Activated T-helper 1 cell treated with Interleukin-2 at 50 U/mL for 16 hours (primary cell): ENCODE data around the gene CHMP3.
"Not testable (repeated sequence)": the region's sequence is repeated elsewhere in the genome, so short reads cannot be mapped to it uniquely, and the experiment has no call there.

Experiments
- DNase-seq: peaks from one replicate; pipeline ENCODE4 v3.0.0-alpha.2; 2020; ENCODE audit warnings: low read depth

CHMP3 gene

DNA sequence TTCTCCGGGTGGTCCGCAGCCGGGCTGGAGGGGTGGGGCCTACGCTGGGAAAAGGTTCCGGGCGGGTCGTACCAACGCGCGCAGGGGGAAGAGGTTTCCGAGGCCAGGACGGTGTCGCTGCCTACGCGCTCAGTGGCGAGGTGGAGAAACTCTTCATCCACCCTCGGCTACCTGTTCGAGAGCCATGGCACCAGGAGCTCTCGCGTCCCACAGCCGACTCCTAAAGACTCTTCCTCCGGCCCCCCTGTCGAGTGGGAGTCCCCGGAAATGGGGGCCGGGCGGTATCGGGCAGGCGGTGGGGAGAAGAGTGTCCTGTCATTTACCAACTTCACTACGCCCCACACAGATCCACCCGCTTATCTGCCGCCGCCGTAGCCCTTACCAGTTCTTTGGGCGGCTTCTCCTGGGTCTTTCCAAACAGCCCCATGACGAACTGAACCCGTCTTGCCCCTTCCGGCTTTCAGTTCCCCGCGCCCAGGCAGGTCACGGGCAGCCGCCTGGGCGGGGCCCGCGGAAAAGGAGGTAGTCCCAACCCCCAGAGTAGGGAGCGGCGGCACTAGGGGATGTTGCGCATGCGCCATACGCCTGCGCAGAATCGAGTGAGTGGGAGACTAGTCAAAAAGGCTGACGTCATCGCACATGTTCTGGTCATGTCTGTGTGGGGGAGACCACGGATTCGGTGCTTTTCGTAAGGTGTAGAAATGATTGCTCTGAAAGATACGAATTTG, at the start of gene CHMP3:
Gene CHMP3, minus strand, starts transcription at position 522 of the 728 bp plus-strand sequence. Its CDS starts 95 bp downstream, at position 427.
- DNase-seq: peak; percentile 94

DNA sequence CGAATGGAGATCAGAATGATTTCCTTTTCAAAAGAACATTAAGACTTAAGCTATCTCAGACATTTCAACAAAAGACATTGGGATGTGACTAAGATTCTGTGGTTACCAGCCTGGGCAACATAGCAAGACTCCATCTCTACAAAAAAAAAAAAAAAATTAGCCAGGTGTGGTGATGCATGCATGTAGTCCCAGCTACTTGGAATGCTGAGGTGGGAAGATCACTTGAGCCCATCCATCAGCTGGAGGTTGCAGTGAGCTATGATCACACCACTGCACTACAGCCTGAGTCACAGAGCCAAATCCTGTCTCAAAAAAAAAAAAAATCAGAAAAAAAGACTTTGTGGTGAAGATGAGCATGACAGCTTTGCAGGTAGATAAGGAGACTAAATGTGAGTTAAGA, 47.6 kb upstream of the CHMP3 start:
- no peak for DNase-seq

- DNase-seq: no peak
Measured at GRCh38 chr2:86608832-86609410, 45.7 kb upstream of the CHMP3 start.

DNA sequence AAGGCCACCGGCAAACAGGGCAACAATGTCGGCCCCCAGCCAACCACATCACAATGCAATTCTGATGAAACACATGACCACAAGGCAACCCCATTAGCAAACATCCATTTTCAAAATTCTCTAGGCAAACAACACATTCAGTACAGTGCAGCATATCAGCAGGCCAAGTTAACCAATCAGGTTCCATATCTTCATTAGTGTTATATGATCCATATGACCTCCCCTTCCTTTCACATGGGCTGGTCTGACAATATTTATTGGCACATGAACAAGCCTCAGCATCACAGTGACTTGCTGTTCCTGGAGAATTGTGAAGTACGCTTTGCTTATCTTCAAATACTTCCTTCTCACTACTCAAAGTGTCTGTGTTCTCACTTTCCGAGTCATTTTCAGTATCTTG, 40.7 kb upstream of the CHMP3 start:
- no peak for DNase-seq

- DNase-seq: no peak
Measured at GRCh38 chr2:86598966-86599365, 35.7 kb upstream of the CHMP3 start.

GRCh38 chr2:86596118-86596517, 32.9 kb upstream of the CHMP3 start:
- DNase-seq: no peak

DNA sequence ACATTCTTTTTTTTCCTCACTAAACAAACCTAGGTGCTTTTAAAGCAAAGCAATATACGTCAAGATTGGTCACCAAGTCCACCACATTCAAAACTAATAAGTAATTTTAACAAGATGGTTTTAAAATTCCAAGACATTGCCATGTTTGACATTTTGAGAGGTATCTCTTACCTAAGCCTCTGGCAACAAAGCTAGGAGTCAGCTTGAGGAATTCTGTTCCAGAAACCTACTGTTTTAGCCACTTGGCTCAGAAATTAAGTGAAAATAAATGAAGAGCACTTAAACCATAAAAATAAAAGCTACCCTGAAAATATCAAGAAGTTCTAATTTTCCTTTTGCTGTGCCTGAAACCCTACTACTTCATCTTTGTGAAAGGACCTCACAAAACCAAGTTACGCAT, 30.0 kb upstream of the CHMP3 start:
- DNase-seq: no peak

- no peak for DNase-seq
Measured at GRCh38 chr2:86592547-86593230, 29.4 kb upstream of the CHMP3 start.

GRCh38 chr2:86589701-86590100, 26.5 kb upstream of the CHMP3 start:
- not testable (repeated sequence) for DNase-seq

DNA sequence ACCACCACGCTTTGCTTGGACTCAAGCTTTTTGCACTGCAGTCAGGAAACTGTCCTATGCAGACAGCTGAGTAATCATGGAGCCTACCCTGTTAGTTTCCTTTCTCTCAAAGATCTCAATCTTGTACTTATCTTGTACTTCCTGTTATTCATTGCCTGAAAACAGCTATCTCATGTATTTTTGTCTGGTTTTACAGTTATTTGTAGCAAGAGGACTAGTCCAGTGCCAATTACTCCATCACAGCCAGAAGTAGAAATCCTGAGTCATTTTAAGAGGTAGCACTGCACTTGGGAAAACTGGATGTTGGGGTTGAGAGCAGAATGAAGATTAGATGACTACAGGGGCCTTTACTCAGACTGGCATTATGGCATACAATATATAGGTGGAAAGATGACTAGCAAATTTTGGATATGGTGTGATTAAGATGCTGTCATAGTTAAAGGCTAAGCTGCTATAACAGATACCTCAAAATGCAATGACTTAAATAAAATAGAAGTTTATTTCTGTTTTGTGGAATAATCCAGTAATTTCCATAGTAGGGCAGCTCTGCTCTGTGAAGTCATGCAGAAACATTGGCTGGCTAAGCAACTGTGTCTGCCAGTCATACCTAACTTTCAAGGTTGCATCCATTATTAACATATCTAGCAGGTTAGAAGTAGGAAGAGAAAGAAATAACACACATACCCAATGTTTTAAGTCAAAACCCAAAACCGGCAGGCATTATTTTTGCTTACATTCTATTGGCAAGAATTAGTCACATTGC, 21.1 kb upstream of the CHMP3 start:
- DNase-seq: no peak

DNA sequence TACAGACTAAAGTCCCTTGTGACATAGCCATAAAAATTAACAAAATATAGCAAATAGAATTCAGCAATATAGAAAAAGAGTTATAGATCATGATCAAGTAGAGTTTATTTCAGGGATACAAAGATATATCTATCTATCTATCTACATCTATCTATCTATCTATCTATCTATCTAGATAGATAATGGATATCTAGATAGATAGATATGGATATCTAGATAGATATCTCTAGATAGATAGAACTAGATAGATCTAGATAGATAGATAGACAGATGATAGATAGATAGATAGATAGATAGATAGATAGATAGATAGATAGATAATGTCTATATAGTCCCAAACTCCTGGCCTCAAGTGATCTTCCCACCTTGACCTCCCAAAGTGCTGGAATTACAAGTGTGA, 17.3 kb upstream of the CHMP3 start:
- DNase-seq: no peak

DNA sequence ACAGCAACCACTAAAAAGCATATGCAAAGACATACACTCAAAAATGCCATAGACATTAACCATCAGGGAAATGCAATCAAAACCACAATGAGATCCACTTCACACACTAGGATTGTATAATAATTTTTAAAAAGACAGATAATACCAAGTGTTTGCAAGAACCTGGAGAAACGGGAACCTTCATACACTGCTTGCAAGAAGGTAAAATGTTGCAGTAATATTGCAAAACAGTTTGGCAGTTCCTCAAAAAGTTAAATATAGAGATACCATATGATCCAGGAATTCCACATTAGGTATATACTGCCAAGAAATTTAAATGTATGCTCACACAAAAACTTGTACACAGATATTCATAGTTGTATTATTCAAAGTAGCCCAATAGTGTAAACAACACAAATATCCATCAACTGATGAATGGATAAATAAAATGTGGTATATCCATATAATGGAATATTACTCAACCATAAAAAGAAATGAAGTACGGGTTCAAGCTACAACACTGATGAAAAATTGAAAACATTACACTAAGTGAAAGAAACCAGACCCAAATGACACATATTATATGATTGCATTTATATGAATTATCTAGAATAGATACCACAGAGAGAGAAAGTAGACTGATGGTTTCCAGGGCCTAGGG, 14.7 kb upstream of the CHMP3 start:
- DNase-seq: no peak

DNA sequence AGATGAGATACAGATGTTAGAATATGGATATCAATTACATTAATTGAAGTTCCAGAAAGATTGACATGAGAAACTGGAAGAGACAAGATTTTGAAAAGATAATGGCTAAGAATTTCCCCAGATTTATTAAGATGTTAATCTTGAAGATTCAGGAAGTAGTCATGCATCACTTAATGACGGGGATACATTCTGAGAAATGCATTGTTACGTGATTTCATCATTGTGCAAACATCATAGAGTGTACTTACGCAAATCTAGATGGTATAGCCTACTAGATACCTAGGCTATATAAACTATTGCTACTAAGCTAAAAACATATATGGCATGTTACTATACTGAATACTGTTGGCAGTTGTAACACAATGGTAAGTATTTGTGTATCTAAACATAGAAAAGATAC, 6.8 kb upstream of the CHMP3 start:
- DNase-seq: no peak

DNA sequence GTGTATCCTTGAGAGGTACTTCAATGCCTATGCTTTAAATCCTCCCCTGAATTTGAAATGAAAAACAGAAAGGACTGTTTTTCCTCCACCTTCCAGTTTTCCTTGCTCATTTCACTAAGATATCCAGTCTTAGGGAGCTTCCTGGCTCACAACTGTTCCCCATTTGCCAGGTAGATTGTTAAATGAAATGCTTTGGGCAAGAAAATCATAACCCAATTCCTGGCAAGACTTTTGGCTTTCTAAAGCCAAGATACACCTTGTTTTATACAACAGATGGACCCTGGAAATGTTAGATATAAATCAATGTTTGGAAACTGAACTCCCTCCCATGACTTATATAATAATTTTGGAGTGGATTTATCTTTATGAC, 3.6 kb upstream of the CHMP3 start:
- no peak for DNase-seq

- no peak for DNase-seq
Measured at GRCh38 chr2:86566158-86566820, 3.0 kb upstream of the CHMP3 start.

- DNase-seq: no peak
Measured at GRCh38 chr2:86563650-86564061, 413 bp upstream of the CHMP3 start.

DNA sequence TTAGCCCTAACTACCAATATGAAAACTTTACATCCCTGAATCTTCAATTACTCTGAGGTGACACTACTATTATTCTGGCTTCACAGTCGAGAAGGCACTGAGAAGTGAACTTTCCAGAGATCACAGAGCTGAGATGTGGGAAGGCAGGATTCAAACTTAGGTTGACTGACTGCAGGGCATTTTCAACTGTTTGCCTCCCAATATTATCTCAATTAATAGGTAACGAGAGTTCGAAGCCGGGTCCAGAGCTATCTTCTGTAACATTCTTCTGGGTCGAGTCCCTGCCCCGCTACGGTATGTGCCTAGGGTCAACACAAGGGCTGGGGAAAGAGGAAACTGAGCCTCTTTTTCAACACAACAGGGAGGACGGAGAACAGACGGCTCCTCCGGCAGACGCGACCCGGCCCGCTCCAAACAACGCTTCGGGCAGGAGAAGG, 740 bp downstream of the CHMP3 start:
- DNase-seq: no peak

GRCh38 chr2:86557836-86558235, 5.4 kb downstream of the CHMP3 start:
- no peak for DNase-seq

- DNase-seq: no peak
Measured at GRCh38 chr2:86556508-86556907, 6.7 kb downstream of the CHMP3 start.

DNA sequence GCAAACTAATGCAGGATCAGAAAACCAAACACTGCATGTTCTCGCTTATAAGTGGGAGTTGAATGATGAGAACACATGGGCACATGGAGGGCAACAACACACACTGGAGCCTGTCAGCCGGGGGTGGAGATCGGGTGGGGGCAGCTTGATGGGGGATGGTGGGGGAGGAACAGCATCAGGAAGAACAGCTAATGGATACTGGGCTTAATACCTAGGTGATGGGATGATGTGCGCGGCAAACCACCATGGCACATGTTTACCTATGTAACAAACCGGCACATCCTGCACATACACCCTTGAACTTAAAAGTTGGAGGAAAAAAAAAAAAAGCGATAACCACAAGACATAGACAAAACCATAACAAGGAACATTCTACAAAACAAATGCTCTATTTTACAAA, 10.4 kb downstream of the CHMP3 start:
- DNase-seq: no peak

DNA sequence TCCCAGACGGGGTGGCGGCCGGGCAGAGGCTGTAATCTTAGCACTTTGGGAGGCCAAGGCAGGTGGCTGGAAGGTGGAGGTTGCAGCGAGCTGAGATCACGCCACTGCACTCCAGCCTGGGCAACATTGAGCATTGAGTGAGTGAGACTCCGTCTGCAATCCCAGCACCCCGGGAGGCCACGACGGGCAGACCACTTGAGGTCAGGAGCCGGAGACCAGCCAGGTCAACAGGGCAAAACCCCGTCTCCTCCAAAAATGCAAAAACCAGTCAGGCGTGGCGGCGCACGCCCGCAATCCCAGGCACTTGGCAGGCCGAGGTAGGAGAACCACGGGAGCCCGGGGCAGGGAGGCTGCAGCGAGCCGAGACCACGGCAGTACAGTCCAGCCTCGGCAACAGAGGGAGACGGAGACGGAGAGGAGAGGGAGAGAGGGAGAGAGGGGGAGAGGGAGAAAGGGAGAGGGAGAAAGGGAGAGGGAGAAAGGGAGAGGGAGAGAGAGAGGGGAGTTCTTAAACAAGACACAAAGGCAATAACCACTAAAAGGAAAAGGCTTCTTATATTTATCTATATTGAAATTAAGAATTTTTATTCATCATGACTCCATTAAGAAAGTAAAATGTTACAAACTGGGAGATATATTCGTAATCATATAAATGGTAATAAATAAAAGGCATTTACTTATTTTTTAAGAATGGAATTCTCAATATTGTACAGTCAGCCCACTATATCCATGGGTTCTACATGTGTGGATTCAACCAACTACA, 13.1 kb downstream of the CHMP3 start:
- not testable (repeated sequence) for DNase-seq
